NCI-H2029 treated with DMSO at 0.1 percent for 48 hours (cell line): ENCODE data around the gene ERF.

Experiments used
- DNase-seq: peaks from one replicate; lab custom pipeline; 2025; lab: John Stamatoyannopoulos, UW

Gene ERF

GRCh38 chr19:42208612-42209011 is 46.3 kb downstream of the ERF start:
- DNase-seq, result peak; percentile 41

GRCh38 chr19:42207767-42208271 is 47.1 kb downstream of the ERF start:
- no peak for DNase-seq

- DNase-seq, result no peak
Measured at GRCh38 chr19:42206871-42207755, 47.8 kb downstream of the ERF start.

- DNase-seq, result no peak
Measured at GRCh38 chr19:42204664-42205063, 50.3 kb downstream of the ERF start.

- no peak for DNase-seq
Measured at GRCh38 chr19:42203700-42204099, 51.2 kb downstream of the ERF start.

GRCh38 chr19:42202290-42202880 is 52.5 kb downstream of the ERF start:
- no peak for DNase-seq

GRCh38 chr19:42201489-42202289 is 53.2 kb downstream of the ERF start:
- no peak for DNase-seq

- no peak for DNase-seq
Measured at GRCh38 chr19:42200116-42200715, 54.7 kb downstream of the ERF start.

- no peak for DNase-seq
Measured at GRCh38 chr19:42199440-42200115, 55.4 kb downstream of the ERF start.

- DNase-seq, result no peak
Measured at GRCh38 chr19:42198676-42199439, 56.1 kb downstream of the ERF start.
